Muscle of leg (tissue), 11 donors: ENCODE measurements around the gene SLC25A23. TPM values are rescaled to one million over a fixed set of nuclear protein-coding genes. Genes with fewer than 3 reads are reported as not detected.

Experiments used
- DNase-seq: peaks from one replicate; pipeline ENCODE4 v3.0.0; 2013
- H3K27ac ChIP-seq: one replicate; pipeline ENCODE4 v1.5.1; 2013; ENCODE audit warnings: mild to moderate bottlenecking, low read length, control low read depth
- H3K27me3 ChIP-seq: one replicate; pipeline ENCODE4 v1.6.1; 2013; ENCODE audit warnings: low read length; ENCODE audit not compliant: control insufficient read depth, insufficient read depth
- H3K36me3 ChIP-seq: one replicate; pipeline ENCODE4 v1.6.1; 2013; ENCODE audit warnings: low read length; ENCODE audit not compliant: control insufficient read depth, insufficient read depth
- H3K4me1 ChIP-seq: one replicate; pipeline ENCODE4 v1.6.1; 2013; ENCODE audit warnings: low read length; ENCODE audit not compliant: control insufficient read depth, insufficient read depth
- H3K4me3 ChIP-seq: one replicate; pipeline ENCODE4 v1.5.1; 2013; ENCODE audit warnings: low read length, control low read depth
- H3K9me3 ChIP-seq: replicated peaks from 2 replicates; pipeline ENCODE4 v1.6.1; 2013; ENCODE audit warnings: low read depth, low read length; ENCODE audit not compliant: control insufficient read depth
- WGBS: methylation state at CpG from one replicate; pipeline ENCODE4 v1.1.5; 2013; ENCODE audit warnings: missing lambda C conversion rate; ENCODE audit not compliant: insufficient coverage; 5-methylcytosine and 5-hydroxymethylcytosine counted together
- polyA plus RNA-seq, 8 donors: library from polyadenylated mRNA; unstranded; fragments of 120-200 nt; gene quantifications; one replicate each; pipeline versions ENCODE4 v1.2.1 to v1.2.3, GENCODE V29; 2013; ENCODE audit warnings: inconsistent platforms in 1 of 8, low replicate concordance in 1 of 8; ENCODE audit not compliant: insufficient read length in 8 of 8, insufficient read depth in 1 of 8
- total RNA-seq: library from RNA; stranded (reverse); fragments of 120-200 nt; gene quantifications from one replicate; pipeline ENCODE4 v1.2.4, GENCODE V29; 2013

SLC25A23 gene
- total and polyA plus RNA-seq, 9 donors, result 16.7 to 41.7 (median 31.4) TPM

DNA sequence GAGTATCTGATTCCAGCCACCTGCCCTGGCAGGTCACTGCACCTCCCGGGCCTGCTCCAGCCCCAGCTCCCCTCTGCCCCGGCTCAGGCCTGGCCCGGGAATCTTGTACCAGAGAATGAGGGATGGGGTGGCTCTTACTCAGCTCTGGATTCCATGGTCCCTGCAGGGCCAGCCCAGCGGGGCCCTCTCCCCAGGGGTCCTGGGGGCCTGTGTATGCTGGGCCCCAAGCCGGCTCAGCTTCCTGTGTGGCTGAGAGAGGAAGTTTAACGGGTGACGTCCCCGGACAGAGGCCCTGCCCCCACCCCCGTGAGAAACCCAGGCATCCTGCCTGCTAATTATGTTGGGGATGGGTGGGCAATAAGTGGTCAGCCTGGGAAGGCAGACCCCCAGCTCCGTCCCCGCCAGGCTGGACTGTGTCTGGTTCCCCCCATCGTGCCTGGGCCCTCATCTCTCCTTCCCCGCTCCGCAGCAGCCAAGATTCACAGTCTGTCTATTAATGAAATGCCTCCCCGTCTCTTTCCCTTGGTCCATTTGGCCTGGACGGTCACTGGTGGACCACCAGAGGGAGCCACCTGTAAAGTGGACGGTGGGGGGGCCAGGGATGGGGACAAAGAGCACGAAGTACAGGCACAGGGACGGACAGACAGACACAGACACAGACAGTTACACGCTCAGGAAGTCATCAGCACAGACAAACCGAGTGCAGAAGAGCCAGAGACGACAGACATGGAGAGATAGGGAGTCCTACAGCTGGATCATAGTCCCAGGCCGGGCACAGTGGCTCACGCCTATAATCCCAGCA, 22.1 kb upstream of the SLC25A23 start, which contains the start of gene DENND1C:
DENND1C (minus strand) TSS at position 247 of the 802 bp plus-strand sequence; CDS start at position 155, 92 bp downstream.
- Histone ChIP-seq H3K36me3 (no peaks in the 10 kb centered on the region), H3K4me1 (peaks cover 6% of the 10 kb centered on the region), H3K27me3 (peaks cover 18% of the 10 kb centered on the region), H3K4me3 (peak within 1 kb of the TSS; percentile 22), H3K27ac (no peak within 1 kb of the TSS), H3K9me3 (no peaks in the 10 kb centered on the region)
- WGBS, result 37% methylated on average over 14 of the region's 24 CpGs
- DNase-seq, result no peak

DNA sequence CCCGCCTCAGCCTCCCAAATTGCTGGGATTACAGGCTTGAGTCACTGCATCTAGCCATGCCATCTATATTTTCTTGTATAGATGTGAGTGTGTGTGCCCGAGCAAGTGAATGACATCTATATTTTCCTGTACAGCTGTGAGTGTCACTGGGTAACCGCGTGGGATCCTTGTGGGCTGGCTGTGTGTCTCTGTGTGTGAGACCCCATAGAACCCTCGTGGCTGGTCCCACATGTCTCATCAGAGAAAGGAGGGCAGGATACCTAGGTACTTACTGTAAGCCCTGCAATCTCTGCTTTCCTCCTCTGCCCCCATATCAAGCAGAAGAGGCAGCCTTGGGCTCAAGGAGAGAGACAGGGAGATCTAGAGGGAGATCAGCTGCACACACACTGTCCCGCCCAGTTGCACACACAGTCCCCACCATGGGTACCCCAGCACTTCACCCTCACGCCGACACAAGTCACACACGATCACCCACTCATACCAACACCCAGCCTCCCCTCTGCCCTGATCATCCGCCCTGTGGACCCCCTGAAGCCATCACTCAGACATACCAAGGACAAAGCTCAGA, 21.3 kb upstream of the SLC25A23 start:
- DNase-seq, result no peak
- WGBS, result 87% methylated on average over 3 of the region's 10 CpGs
- Histone ChIP-seq H3K4me1 (peaks cover 13% of the 10 kb centered on the region), H3K36me3 (no peaks in the 10 kb centered on the region), H3K27me3 (peaks cover 26% of the 10 kb centered on the region), H3K4me3 (no peak overlapping the region), H3K27ac (no peak overlapping the region), H3K9me3 (no peaks in the 10 kb centered on the region)

DNA sequence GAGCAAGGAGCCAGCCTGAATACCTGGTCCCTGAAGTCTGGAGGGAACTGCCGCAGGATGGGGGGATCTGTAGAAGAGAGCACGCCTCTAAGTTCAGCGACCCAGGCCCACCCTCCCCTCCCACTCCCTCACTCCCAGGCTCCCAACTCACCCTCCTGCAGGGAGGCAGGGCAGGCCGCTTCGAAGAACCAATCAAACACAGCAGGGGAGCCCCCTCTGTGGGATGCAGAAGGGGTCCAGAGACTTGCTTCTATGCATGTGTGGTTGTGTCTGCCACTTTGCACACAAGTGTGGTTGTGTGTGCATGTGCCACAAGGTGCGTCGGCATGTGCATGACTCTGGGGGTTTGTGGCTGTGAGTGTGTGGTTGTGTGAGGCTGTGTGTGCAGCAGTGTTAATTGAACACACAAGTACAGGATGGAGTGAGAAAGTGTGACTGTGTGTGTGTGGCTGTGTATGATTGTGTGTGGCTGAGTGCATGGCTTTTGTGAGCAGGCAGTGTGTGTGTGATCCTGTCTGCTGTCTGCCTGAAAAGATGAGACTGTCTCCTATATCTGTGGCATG, 20.3 kb upstream of the SLC25A23 start:
- peaks cover 36% of the 10 kb centered on the region for H3K27me3 ChIP-seq

DNA sequence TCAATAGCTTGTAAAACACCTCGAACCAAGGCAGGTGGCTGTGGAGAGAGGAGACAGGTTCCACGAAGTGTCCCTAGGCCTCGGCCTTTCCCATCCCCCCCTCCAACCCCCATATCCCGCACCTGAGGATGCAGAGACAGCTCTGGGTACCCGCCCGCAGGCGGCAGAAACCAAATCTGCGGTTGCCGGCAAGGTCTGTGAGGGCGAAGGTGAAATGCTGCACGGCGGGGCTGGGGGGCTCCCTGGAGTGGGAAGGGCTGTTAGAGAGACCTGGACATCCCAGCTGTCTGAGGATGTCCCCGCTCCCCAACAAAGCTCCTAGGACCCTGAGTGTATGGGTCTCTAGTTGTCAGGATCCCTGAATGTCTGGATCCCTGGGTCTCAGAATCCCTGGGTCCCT, 19.2 kb upstream of the SLC25A23 start:
- peaks cover 19% of the 10 kb centered on the region for H3K4me1 ChIP-seq
- no peaks in the 10 kb centered on the region for H3K9me3 ChIP-seq
- 91% methylated on average over 8 of the region's 13 CpGs for WGBS
- no peak overlapping the region for H3K27ac ChIP-seq
- H3K4me3 ChIP-seq, result no peak overlapping the region
- no peak for DNase-seq
- no peaks in the 10 kb centered on the region for H3K36me3 ChIP-seq
- H3K27me3 ChIP-seq, result peaks cover 38% of the 10 kb centered on the region

More for the DNA sequence above, 20.3 kb upstream of the SLC25A23 start:
- WGBS, result 85% methylated on average over 2 of the region's 7 CpGs
- Histone ChIP-seq H3K4me1 (peaks cover 19% of the 10 kb centered on the region), H3K27ac (no peak overlapping the region), H3K9me3 (no peaks in the 10 kb centered on the region), H3K4me3 (no peak overlapping the region), H3K36me3 (no peaks in the 10 kb centered on the region)
- DNase-seq, result no peak

DNA sequence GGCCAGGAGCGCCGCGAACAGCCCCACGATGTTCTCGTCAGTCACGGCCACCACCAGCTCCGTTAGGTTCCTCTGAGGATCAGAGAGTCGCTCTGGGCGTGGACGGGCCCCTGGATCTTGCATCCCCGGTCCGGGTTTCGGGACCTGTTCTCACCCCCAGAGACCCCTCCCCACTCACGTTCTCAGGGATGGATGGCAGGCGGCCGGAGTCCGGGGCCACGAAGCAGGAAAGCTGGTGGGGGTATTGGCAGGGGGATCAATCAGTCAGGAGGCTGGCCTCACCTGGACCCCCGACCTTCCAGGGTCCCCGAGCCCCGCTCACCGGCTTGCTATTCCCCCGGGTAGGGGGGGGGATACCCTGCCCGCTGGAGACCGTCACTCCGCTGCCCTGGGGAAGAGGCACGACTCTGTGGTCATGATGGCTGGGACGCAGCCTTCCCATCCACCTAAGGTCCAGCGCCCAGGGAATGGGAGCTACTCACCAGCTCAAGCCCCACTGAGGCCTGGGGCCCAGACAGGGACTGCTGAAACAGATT, 17.4 kb upstream of the SLC25A23 start:
- DNase-seq, result no peak
- 16% methylated on average over 17 of the region's 29 CpGs for WGBS
- Histone ChIP-seq H3K27ac (no peak overlapping the region), H3K4me3 (no peak overlapping the region), H3K36me3 (no peaks in the 10 kb centered on the region), H3K27me3 (peaks cover 40% of the 10 kb centered on the region), H3K9me3 (no peaks in the 10 kb centered on the region), H3K4me1 (peaks cover 19% of the 10 kb centered on the region)

DNA sequence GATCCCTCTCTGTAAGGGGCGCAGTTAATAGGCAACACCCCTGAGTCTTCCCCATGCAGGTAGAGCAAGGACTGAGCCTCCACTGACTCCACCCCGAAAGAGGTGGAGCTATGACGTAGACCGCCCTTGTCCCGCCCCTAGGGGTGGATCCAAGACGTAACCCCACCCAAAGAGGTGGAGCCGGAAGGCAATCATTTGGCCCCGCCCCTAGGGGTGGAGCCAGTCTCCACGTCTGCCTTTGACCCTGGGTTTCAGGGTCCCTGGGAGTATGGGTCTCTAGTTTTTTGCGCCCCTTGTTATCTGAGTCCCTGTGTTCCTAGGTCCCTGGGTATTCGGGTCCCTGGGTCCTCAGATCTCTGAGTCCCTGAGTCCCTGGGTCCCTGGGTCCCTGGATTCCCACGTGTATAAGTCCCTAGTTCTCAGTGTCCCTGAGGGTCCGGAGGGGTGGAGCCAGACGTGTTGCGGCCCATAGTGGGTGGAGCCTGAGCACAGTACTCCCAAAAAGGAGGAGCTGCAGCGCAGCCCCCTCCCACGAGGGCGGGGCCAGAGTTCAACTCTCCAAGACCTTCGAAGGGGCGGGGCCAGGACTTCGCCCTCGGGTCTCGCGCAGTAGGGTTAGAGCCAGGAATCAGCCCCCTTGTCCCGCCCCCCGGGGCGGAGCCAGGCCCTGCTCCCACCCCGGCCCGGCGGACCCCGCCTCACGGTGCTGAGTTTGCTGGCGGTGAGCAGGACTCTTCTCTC, 16.7 kb upstream of the SLC25A23 start:
- Histone ChIP-seq H3K27me3 (peaks cover 40% of the 10 kb centered on the region), H3K36me3 (no peaks in the 10 kb centered on the region), H3K4me1 (peaks cover 17% of the 10 kb centered on the region), H3K9me3 (no peaks in the 10 kb centered on the region), H3K4me3 (no peak overlapping the region), H3K27ac (no peak overlapping the region)
- DNase-seq, result peak; percentile 37
- 4% methylated on average over 29 of the region's 33 CpGs for WGBS

DNA sequence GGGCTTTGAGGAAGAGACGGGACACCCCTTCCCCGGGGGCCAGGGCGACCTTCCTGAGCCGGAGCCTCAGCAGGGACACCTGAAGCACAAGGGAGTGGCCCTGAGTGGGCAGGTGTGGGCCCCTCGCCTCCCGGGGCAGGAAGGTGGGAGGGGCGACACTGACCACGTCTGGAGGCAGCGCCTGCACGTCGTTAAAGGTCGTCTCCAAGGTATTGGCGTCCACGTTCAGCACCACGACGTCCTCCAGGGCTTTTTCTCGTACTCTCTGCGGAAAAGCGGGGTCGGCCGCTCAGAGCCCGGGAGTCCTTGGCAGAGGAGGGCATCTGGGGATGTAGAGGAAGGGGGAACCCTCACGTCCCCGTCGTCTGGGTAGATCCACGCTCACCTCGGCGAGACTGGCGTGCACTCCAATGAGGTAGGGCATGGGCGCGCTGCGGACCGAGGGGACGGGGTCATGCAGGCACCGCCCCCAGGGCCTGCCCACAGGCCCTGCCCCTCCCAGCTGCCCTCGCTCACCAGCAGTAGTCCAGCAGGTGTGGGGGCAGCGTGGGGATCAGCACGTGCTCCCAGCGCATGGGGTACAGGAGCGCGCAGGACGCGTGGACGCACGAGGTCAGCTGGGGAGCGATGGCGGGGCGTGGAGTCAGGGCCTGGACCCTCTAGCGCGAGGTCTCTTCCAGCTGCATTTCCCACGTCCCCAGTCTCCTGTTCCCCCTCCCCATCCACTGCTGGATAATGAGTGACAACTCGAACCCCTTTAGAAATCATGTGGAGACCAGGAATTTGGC, 15.9 kb upstream of the SLC25A23 start:
- Histone ChIP-seq H3K4me1 (peaks cover 17% of the 10 kb centered on the region), H3K9me3 (no peaks in the 10 kb centered on the region), H3K27me3 (peaks cover 40% of the 10 kb centered on the region), H3K4me3 (no peak overlapping the region), H3K27ac (no peak overlapping the region), H3K36me3 (no peaks in the 10 kb centered on the region)
- 7% methylated on average over 37 of the region's 52 CpGs for WGBS
- no peak for DNase-seq

DNA sequence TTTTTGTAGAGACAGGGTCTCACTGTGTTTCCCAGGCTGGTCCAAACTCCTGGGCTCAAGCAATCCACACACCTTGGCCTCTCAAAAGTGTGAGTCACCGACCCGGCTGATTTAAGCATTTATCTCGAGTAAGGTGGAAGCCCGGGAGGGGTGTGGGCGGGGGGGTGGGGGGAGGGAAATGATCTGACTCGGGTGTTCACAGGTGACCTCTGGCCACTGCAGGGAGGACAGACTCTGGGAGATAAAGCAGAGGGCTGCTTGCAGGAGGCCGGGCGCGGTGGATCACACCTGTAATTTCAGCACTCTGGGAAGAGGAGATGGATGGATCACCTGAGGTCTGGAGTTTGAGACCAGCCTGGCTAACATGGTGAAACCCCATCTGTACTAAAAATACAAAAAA, 14.1 kb upstream of the SLC25A23 start:
- H3K4me1 ChIP-seq, result peaks cover 17% of the 10 kb centered on the region
- WGBS, result no CpG with 5 or more reads among the region's 9 CpGs
- H3K9me3 ChIP-seq, result no peaks in the 10 kb centered on the region
- H3K36me3 ChIP-seq, result no peaks in the 10 kb centered on the region
- peaks cover 30% of the 10 kb centered on the region for H3K27me3 ChIP-seq
- no peak overlapping the region for H3K4me3 ChIP-seq
- H3K27ac ChIP-seq, result no peak overlapping the region
- no peak for DNase-seq

DNA sequence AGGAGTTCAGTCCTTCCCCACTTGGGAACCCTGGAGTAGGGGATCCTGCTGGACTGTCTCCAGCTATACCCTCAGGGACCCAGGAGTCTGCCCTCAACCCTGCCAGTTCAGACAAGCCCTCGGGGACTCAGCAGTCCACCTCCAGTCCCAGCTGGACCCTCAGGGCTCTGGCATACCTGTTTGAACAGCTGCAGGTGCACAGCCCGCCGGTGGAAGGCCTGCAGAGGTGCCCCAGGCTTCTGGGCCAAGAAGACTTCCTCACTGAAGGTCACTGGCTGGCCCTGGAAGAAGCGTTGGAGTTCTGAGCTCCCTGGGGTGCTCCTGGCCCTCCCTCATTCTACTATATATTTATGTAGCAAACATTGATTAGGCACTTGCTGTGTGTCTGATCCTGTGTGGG, 13.1 kb upstream of the SLC25A23 start:
- no peak overlapping the region for H3K4me3 ChIP-seq
- no peak overlapping the region for H3K27ac ChIP-seq
- peaks cover 35% of the 10 kb centered on the region for H3K27me3 ChIP-seq
- H3K4me1 ChIP-seq, result peaks cover 17% of the 10 kb centered on the region
- no peak for DNase-seq
- H3K36me3 ChIP-seq, result no peaks in the 10 kb centered on the region
- H3K9me3 ChIP-seq, result no peaks in the 10 kb centered on the region
- 78% methylated on average over 3 of the region's 4 CpGs for WGBS
